ENCODE measurements around the gene PPM1J. TPM values are rescaled to one million over a fixed set of nuclear protein-coding genes. Genes with fewer than 3 reads are reported as not detected.

PPM1J gene, protein sequence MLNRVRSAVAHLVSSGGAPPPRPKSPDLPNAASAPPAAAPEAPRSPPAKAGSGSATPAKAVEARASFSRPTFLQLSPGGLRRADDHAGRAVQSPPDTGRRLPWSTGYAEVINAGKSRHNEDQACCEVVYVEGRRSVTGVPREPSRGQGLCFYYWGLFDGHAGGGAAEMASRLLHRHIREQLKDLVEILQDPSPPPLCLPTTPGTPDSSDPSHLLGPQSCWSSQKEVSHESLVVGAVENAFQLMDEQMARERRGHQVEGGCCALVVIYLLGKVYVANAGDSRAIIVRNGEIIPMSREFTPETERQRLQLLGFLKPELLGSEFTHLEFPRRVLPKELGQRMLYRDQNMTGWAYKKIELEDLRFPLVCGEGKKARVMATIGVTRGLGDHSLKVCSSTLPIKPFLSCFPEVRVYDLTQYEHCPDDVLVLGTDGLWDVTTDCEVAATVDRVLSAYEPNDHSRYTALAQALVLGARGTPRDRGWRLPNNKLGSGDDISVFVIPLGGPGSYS
- total RNA-seq = 1.2 and 1.4 TPM in 2 replicates

DNA sequence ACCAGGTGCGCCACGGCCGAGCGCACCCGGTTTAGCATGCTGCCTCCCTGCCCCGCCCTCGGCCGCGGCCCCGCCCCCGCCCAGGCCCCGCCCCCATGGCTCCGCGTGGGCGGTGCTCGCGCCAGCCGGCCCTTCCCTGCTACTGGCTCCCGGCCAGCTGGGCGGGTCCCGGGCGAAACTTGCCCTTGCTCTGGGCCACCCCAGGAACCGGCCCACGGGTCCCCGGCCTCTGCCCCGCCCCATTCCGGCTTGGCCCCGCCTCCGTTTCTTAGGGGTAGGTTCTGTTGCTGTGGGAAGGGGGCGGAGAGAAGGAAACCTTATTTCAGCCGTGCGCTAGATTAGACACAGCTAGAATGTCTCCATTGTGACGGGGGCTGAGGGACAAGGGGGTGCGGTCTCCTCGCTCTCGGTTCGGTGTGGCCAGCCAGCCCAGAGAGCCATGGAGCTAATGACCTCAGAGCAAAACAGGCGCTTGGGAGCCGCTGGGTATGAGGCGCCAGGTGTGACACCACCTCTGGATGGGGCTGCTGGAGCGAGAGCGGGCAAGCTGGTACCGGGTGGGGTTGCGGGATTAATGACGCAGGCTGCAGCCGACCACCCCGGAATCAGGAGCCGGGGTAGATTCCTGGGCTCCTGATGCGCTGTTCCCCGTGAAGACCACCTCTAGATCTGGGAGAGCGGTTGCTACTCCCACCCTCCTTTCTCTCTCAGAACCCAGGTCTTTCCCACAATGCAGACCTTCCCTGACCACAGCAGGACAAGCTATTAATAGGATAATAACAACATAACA is at the start of gene PPM1J:
PPM1J (minus strand) TSS at position 69 of the 790 bp plus-strand sequence; CDS start at position 38, 31 bp downstream.
- H3K36me3 Mint-ChIP-seq (ENCODE audit: low read depth) = no peaks in the 10 kb centered on the region
- intact Hi-C loops (cut with micrococcal nuclease) = loop anchor here (1.0 to 5.0 kb wide), 9 partner anchors 8 to 962 kb away; partner anchors contain the start of genes LRIG2, MOV10, RHOC and SLC16A1
- peak within 1 kb of the TSS; percentile 89 for H3K4me3 Mint-ChIP-seq
- H3K9me3 Mint-ChIP-seq = no peaks in the 10 kb centered on the region
- H3K27me3 Mint-ChIP-seq = peaks cover 41% of the 10 kb centered on the region
- DNase-seq = peak; percentile 100
- H3K27ac Mint-ChIP-seq = peak within 1 kb of the TSS; percentile 35
- peaks cover 29% of the 10 kb centered on the region for H3K4me1 Mint-ChIP-seq

DNA sequence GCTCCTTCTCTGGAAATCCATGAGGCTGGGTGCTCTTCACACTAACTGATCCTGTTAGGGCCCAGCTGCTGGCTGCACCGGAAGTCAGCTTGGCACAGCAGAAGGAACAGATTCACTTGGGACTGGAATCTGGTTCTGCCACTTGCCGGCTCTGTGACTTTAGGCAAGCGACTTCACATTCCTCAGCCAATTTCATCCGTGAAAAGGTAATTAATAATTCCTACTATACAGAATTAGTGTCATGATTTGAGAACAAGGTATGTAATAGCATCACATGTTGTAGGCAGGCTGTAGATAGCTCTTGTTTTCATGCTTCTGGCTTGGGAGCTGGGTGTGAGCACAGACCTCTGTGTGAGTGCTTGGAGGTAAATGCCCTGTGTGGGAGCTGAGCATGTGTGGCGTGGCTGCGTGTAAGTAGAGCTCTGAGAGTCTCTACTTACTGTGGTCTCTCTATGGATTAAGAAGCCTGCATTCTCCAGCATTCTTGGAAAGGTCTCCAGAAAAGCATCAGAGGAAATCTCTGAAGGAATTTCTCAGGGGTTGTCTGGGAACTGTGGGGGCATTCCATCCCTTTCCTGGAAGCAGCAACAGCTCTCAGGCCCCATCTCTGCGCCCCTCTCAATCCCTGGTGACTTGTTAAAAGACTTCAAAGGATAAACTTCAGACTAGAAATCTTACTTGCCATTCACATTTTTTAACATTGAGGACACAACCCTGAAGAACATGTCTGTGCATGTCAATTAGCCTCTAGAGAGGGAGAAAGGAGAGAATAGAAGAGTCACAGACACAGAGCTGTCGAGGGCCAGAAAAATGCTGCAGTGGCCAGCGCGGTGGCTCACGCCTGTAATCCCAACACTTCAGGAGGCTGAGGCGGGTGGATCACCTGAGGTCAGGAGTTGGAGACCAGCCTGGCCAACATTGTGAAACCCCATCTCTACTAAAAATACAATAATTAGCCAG is 47.7 kb upstream of the PPM1J start:
- Mint-ChIP-seq H3K4me1 (peaks cover 4% of the 10 kb centered on the region), H3K27me3 (peaks cover 9% of the 10 kb centered on the region), H3K27ac (no peak overlapping the region), H3K36me3 (ENCODE audit: low read depth) (no peaks in the 10 kb centered on the region), H3K4me3 (no peak overlapping the region), H3K9me3 (no peaks in the 10 kb centered on the region)
- no peak for DNase-seq
- intact Hi-C loops (cut with micrococcal nuclease) = no loop called here

DNA sequence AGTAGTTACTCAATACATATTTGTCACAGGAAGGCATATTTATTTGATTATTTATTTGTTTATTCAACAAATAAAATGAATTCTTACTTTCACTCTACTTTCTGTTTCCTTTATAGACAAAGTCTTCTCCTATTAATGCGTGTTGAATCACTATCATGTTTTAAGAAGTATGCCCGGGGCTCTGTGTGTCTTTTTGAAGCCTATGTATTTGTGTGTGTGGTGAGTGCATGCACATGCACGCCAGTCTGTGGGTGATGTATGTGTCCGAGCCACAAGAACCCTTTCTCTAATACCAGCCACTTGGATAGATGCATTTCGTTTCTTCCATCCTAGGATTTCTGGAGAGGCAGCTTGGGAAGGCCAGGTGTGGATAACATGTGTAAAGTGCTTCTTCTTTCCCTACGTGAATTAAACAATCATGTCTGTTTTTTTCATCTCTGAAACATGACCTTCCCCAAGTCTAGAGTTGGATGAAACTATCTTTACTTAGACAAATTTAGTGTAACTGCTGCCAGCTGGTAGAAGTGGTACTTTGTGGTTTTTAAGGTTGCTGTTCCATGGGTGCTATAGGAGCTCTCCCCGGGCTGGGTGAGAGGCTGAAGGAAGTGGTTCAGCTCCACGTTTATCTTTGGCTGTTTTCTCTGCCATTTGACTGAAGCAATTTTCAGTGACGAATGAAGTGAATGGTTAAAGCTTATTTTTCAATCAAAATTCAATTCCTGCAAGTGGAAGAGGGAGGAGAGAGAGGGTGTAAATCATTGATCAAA is 46.8 kb upstream of the PPM1J start:
- no peaks in the 10 kb centered on the region for H3K9me3 Mint-ChIP-seq
- H3K36me3 Mint-ChIP-seq (ENCODE audit: low read depth) = no peaks in the 10 kb centered on the region
- no peak for DNase-seq
- peaks cover 9% of the 10 kb centered on the region for H3K27me3 Mint-ChIP-seq
- H3K4me1 Mint-ChIP-seq = peaks cover 4% of the 10 kb centered on the region
- H3K4me3 Mint-ChIP-seq = no peak overlapping the region
- intact Hi-C loops (cut with micrococcal nuclease) = no loop called here
- no peak overlapping the region for H3K27ac Mint-ChIP-seq

DNA sequence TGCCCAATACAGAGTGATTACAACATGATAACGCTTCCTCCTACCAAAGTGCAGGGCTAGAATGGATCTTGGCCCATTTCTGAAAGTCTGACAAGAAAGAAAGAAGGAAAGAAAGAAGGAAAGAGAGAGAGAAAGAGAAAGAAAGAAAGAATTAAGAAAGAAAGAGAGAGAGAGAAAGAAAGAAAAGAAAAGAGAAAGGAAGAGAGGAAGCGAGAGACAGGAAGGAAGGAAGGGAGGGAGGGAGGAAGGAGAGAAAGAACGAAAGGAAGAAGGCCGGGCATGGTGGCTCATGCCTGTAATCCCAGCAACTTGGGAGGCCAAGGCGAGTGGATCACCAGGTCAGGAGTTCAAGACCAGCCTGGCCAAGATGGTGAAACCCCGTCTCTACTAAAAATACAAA is 44.1 kb upstream of the PPM1J start:
- no peak for DNase-seq
- Mint-ChIP-seq H3K27ac (no peak overlapping the region), H3K9me3 (no peaks in the 10 kb centered on the region), H3K36me3 (ENCODE audit: low read depth) (no peaks in the 10 kb centered on the region), H3K4me1 (peaks cover 4% of the 10 kb centered on the region), H3K27me3 (peaks cover 8% of the 10 kb centered on the region), H3K4me3 (no peak overlapping the region)
- intact Hi-C loops (cut with micrococcal nuclease) = no loop called here

DNA sequence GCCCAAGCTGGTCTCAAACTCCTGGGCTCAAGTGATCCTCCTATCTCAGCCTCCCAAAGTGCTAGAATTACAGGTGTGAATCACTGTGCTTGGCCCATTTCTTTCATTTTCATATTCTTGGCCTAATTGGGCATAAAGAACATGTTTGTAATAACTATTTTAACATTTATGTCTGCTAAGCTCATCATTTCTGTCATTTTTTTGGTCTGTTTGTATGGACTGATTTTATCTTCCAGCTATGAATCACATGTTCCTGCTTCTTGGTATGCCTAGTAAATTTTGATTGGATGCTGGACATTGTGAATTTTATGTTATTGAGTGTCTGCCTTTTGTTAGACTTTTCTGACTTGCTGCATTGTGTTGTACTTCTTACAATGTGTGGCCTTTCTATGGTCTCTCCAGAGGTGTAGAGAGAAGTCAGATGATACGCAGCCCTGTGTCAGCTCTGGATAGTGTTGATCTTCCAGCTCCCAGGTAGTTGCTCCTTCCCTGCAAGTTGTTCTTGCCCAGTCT is 39.0 kb upstream of the PPM1J start:
- H3K4me1 Mint-ChIP-seq = peaks cover 1% of the 10 kb centered on the region
- H3K27ac Mint-ChIP-seq = no peak overlapping the region
- H3K27me3 Mint-ChIP-seq = peaks cover 11% of the 10 kb centered on the region
- no peak overlapping the region for H3K4me3 Mint-ChIP-seq
- H3K36me3 Mint-ChIP-seq (ENCODE audit: low read depth) = no peaks in the 10 kb centered on the region
- DNase-seq = no peak
- intact Hi-C loops (cut with micrococcal nuclease) = no loop called here
- H3K9me3 Mint-ChIP-seq = no peaks in the 10 kb centered on the region

DNA sequence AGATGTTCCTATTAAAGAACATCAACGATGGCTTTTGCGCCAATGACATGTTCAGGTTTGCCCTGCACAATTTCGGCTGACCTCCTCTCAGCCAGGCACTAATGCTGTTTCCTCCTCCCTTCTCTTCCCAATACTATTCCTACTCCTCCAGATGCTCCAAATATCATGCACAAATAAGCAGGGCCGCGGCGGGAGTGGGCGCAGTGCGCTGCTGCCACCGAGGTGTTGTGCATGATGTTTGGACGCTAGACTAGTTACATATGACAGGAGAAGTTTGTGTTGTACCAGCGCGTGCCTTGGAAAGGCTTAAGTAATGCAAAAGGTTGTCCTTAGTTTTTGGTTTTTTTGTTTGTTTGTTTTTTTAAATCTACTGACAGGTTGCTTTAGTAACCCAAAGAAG is 33.3 kb upstream of the PPM1J start:
- no peaks in the 10 kb centered on the region for H3K9me3 Mint-ChIP-seq
- peaks cover 38% of the 10 kb centered on the region for H3K27me3 Mint-ChIP-seq
- no peak overlapping the region for H3K27ac Mint-ChIP-seq
- no peak for DNase-seq
- intact Hi-C loops (cut with micrococcal nuclease) = no loop called here
- H3K4me1 Mint-ChIP-seq = no peaks in the 10 kb centered on the region
- H3K36me3 Mint-ChIP-seq (ENCODE audit: low read depth) = peaks cover 1% of the 10 kb centered on the region
- H3K4me3 Mint-ChIP-seq = no peak overlapping the region

DNA sequence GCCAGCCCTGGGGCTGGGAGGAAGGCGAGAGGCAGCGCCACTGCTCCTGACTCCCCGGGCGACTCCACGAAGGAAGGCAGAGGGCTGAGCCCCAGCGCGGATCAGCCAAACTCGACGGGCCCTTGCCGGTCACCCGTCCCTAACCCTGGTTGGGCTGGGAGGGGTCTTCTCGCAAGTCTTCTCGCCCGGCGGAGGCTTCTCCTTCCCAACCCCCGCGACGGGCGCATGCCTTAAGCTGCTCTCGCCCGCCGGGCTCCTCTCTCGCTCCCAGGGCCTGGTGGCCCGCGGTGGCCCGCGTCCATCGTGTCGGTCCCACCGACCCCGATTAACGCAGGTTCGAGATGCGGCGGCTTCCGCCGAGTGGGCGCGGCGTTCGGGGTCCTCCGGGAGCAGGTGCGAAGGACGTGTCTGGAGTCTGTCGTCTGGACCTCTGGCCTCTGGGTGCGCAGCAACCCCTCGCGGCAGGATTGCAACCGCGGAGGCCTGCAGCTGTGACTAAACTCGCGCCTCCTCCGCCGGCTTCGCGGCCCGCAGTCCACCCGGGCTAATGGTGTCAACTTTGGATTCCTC is 29.0 kb upstream of the PPM1J start:
- intact Hi-C loops (cut with micrococcal nuclease) = no loop called here
- H3K9me3 Mint-ChIP-seq = no peaks in the 10 kb centered on the region
- no peak for DNase-seq
- no peak overlapping the region for H3K4me3 Mint-ChIP-seq
- peaks cover 1% of the 10 kb centered on the region for H3K36me3 Mint-ChIP-seq (ENCODE audit: low read depth)
- H3K4me1 Mint-ChIP-seq = no peaks in the 10 kb centered on the region
- H3K27ac Mint-ChIP-seq = no peak overlapping the region
- H3K27me3 Mint-ChIP-seq = peaks cover 64% of the 10 kb centered on the region

DNA sequence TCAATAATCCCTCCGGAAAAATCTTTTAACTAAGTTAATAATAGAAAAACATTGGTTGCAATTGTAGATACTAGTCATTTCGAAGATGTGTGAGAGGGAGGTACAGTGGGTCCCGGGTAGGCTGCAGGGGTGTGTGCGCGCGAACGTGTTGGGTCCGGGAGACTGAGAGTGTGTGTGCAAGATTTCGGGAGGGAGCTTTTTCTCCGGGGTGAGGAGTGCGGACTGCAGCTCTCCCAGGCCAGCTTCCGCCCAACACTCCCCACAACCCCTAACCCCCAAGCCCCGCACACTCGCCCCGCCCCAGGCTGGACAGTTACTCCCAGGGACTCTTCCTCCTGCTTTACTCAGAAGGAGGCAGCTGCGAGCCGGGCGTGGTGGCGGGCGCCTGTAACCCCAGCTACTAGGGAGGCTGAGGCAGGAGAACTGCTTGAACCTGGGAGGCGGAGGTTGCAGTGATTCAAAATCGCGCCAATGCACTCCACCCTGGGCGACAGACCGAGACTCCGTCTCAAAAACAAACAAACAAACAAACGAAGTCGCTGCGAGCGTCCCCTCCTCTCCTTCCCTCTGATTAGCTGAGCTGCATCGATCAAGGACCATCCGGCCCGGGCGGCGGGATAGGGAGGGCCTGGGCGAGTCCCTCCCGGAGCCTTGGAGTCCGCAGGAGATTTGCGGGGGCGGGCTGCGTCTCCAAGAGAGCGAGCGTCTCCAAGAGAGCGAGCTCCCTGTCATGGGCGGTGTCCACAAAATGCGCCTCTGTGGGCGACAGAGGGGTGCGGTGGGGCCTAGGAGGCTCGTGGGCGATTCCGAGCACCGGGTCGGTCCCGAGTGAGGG is 28.3 kb upstream of the PPM1J start:
- peaks cover under 1% of the 10 kb centered on the region for H3K36me3 Mint-ChIP-seq (ENCODE audit: low read depth)
- no peak for DNase-seq
- no peak overlapping the region for H3K27ac Mint-ChIP-seq
- peaks cover 66% of the 10 kb centered on the region for H3K27me3 Mint-ChIP-seq
- H3K4me1 Mint-ChIP-seq = no peaks in the 10 kb centered on the region
- intact Hi-C loops (cut with micrococcal nuclease) = no loop called here
- H3K4me3 Mint-ChIP-seq = no peak overlapping the region
- H3K9me3 Mint-ChIP-seq = no peaks in the 10 kb centered on the region

DNA sequence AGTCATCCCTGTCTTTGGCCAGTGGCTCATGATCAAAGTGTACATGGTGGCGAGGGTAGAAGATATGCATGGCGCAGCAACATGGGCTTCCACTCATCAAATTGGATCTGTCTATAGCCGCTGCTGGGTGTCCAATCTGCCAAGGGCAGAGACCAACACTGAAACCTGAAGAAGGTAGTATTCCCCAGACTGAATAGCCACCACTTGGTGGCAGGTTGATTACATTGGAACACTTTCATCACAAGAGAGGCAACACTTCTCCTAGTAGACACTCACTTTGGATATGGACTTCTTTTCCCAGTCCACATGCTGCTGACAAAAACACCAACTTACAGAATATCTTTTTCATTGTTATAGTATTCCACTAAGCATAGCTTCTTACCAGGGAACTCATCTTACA is 22.4 kb upstream of the PPM1J start:
- intact Hi-C loops (cut with micrococcal nuclease) = no loop called here

DNA sequence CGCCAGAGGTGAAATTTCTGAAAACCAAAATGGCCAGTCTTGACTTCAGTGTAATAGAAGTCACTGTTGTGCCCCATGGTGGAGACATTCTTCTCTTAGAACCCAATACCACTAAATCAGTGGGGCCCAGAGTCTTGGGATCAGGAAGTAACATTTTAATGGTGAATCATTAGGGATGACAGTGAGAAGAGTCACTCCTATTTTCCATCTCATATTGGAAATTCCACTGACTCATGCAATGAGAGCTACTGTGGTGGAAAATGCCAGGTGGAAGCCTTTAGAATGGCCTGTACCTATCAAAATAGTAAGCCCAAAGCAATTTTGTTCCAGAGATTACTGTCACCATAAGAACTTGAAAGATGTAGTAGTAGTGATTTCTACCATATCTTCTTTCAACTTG is 20.6 kb upstream of the PPM1J start:
- peaks cover 2% of the 10 kb centered on the region for H3K4me1 Mint-ChIP-seq
- intact Hi-C loops (cut with micrococcal nuclease) = no loop called here
- peak overlapping the region; percentile 39 for H3K27ac Mint-ChIP-seq
- no peak for DNase-seq
- H3K36me3 Mint-ChIP-seq (ENCODE audit: low read depth) = no peaks in the 10 kb centered on the region
- H3K9me3 Mint-ChIP-seq = peaks cover 4% of the 10 kb centered on the region
- H3K27me3 Mint-ChIP-seq = peaks cover 18% of the 10 kb centered on the region
- no peak overlapping the region for H3K4me3 Mint-ChIP-seq

More for the DNA sequence above, 22.4 kb upstream of the PPM1J start:
- DNase-seq = no peak
- no peaks in the 10 kb centered on the region for H3K36me3 Mint-ChIP-seq (ENCODE audit: low read depth)
- H3K27me3 Mint-ChIP-seq = peaks cover 33% of the 10 kb centered on the region
- H3K4me3 Mint-ChIP-seq = no peak overlapping the region
- H3K4me1 Mint-ChIP-seq = peaks cover 2% of the 10 kb centered on the region
- no peak overlapping the region for H3K27ac Mint-ChIP-seq
- peaks cover 4% of the 10 kb centered on the region for H3K9me3 Mint-ChIP-seq

DNA sequence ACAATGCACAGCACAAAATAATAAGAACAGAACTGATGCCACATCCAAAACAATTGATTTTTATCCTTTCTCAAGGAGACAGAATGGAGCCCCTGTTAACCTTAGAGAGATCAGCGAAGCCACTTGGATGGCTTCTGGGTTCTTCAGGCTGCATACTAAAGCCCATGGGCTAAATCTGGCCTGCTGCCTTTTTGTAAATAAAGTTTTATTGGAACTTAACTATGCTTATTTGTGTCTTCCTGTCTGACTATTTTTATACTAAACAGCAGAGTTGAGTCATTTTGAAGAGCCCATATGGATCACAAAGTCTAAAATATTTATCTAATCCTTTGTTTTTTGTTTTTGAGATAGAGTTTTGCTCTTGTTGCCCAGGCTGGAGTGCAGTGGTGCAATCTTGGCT is 16.3 kb upstream of the PPM1J start:
- Mint-ChIP-seq H3K27me3 (peaks cover 2% of the 10 kb centered on the region), H3K4me3 (no peak overlapping the region), H3K9me3 (peaks cover 4% of the 10 kb centered on the region), H3K27ac (no peak overlapping the region), H3K4me1 (no peaks in the 10 kb centered on the region), H3K36me3 (ENCODE audit: low read depth) (no peaks in the 10 kb centered on the region)
- intact Hi-C loops (cut with micrococcal nuclease) = no loop called here
- DNase-seq = no peak

DNA sequence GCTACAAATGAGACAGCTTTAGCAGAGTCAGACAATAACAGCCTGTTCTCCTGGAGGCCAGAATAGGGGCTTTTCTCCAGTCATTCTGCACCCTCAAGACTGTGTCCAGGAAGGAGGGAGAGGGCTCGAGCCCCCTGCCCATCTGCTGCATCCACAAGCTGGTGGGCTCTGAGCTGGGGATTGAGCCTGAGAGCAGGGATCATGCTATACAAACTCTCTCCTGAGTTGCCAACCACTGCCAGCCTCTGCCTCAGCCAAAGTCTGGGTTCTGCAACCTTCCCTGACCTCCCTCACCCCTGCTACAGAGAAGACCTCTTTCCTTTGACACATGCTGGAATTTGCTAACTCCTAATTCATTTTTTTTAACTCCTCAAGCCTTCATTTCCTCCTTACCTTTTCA is 14.8 kb upstream of the PPM1J start:
- Mint-ChIP-seq H3K27me3 (peaks cover 3% of the 10 kb centered on the region), H3K4me3 (no peak overlapping the region), H3K4me1 (no peaks in the 10 kb centered on the region), H3K27ac (no peak overlapping the region), H3K9me3 (peaks cover 4% of the 10 kb centered on the region), H3K36me3 (ENCODE audit: low read depth) (no peaks in the 10 kb centered on the region)
- DNase-seq = no peak
- intact Hi-C loops (cut with micrococcal nuclease) = no loop called here
